Measurements from ENCODE around the gene PTGFRN. TPM values are rescaled to one million over a fixed set of nuclear protein-coding genes. Genes with fewer than 3 reads are reported as not detected.
A peak's percentile ranks its signal among the peaks of the same experiment; 100 is the strongest.

The PTGFRN gene
- total and polyA plus RNA-seq, 9 of the 15 experiments (the other 6 are each of a cell fraction or from before 2014, with no cell fraction given) = 17.3 to 33.1 (median 25.7) TPM

GRCh38 chr1:116916533-116917445 lies 7.1 kb downstream of the PTGFRN start (continued):
- no peak for TF ChIP-seq ID3 (CRISPR knock-in tag; IDR thresholded peaks at IDR 0.05)
- TF ChIP-seq ID3 (tag; IDR thresholded peaks at IDR 0.05) = no peak
- no peak for TF ChIP-seq STAG1 (CRISPR knock-in tag; IDR thresholded peaks at IDR 0.05; ENCODE audit: borderline replicate concordance)
- TF ChIP-seq SREBF1 (IDR thresholded peaks at IDR 0.05; ENCODE audit: borderline replicate concordance, low read depth, low read length) = no peak
- TF ChIP-seq RHOXF2B (CRISPR knock-in tag; conservative IDR thresholded peaks at IDR 0.05) = no peak
- no peak for TF ChIP-seq GATA2 (CRISPR knock-in tag; IDR thresholded peaks at IDR 0.05)
- no peak for TF ChIP-seq TBP (optimal IDR thresholded peaks at IDR 0.05; ENCODE audit: low read depth, low read length)
- TF ChIP-seq USF1 (CRISPR knock-in tag; IDR thresholded peaks at IDR 0.05) = 0 out of 2 replicates have a peak, but pooled peaks have one; percentile 28
- 0 out of 2 replicates have a peak, but pooled peaks have one; percentile 14 for TF ChIP-seq L3MBTL2 (IDR thresholded peaks at IDR 0.05)
- TF ChIP-seq CC2D1A (IDR thresholded peaks at IDR 0.05) = no peak
- TF ChIP-seq KHSRP (IDR thresholded peaks at IDR 0.05) = no peak
- no peak for TF ChIP-seq KDM2B (CRISPR knock-in tag; IDR thresholded peaks at IDR 0.05)
- no peak for TF ChIP-seq POLR2B (IDR thresholded peaks at IDR 0.05; ENCODE audit: low read depth, partially characterized antibody)
- TF ChIP-seq CREB3 (tag; conservative IDR thresholded peaks at IDR 0.05; ENCODE audit: low read depth) = no peak
- TF ChIP-seq MAFK (IDR thresholded peaks at IDR 0.05; ENCODE audit: low read length) = no peak
- TF ChIP-seq ZNF318 (IDR thresholded peaks at IDR 0.05; ENCODE audit: borderline replicate concordance in 1 of 2, low read depth in 1 of 2) = no peak
